Measurements from ENCODE around the gene C10orf62.

The C10orf62 gene

GRCh38 chr10:97582169-97582568 lies 7.4 kb upstream of the C10orf62 start:
- no peak for DNase-seq (ENCODE audit: low read depth, low spot score)

GRCh38 chr10:97583476-97583875 lies 6.0 kb upstream of the C10orf62 start:
- no peak overlapping the region for H3K4me3 ChIP-seq (ENCODE audit: low read length)
- DNase-seq (ENCODE audit: low read depth, low spot score), result no peak

More at GRCh38 chr10:97582169-97582568, 7.4 kb upstream of the C10orf62 start:
- no peak overlapping the region for H3K4me3 ChIP-seq (ENCODE audit: low read length)

- no peak within 1 kb of the TSS for H3K4me3 ChIP-seq (ENCODE audit: low read length)
- no peak for DNase-seq (ENCODE audit: low read depth, low spot score)
These were observed 5.3 kb upstream of the C10orf62 start, which contains the start of gene HOGA1 for GRCh38 chr10:97584060-97584797. TSS of gene HOGA1 (plus strand) at chr10:97584389. CDS start at chr10:97584704, 315 bp downstream.

GRCh38 chr10:97584798-97585438 lies 4.6 kb upstream of the C10orf62 start:
- no peak overlapping the region for H3K4me3 ChIP-seq (ENCODE audit: low read length)
- no peak for DNase-seq (ENCODE audit: low read depth, low spot score)

- DNase-seq (ENCODE audit: low read depth, low spot score), result no peak
- H3K4me3 ChIP-seq (ENCODE audit: low read length), result no peak overlapping the region
These were observed 4.1 kb upstream of the C10orf62 start for GRCh38 chr10:97585439-97585811.

GRCh38 chr10:97587183-97587582 lies 2.3 kb upstream of the C10orf62 start:
- DNase-seq (ENCODE audit: low read depth, low spot score), result no peak
- no peak overlapping the region for H3K4me3 ChIP-seq (ENCODE audit: low read length)

GRCh38 chr10:97590082-97590747 lies 694 bp downstream of the C10orf62 start:
- no peak overlapping the region for H3K4me3 ChIP-seq (ENCODE audit: low read length)
- no peak for DNase-seq (ENCODE audit: low read depth, low spot score)

GRCh38 chr10:97590748-97591495 lies 1.4 kb downstream of the C10orf62 start:
- no peak for DNase-seq (ENCODE audit: low read depth, low spot score)
- H3K4me3 ChIP-seq (ENCODE audit: low read length), result no peak overlapping the region

GRCh38 chr10:97593421-97593820 lies 3.9 kb downstream of the C10orf62 start:
- no peak overlapping the region for H3K4me3 ChIP-seq (ENCODE audit: low read length)
- DNase-seq (ENCODE audit: low read depth, low spot score), result no peak

- no peak overlapping the region for H3K4me3 ChIP-seq (ENCODE audit: low read length)
- no peak for DNase-seq (ENCODE audit: low read depth, low spot score)
These were observed 6.9 kb downstream of the C10orf62 start for GRCh38 chr10:97596101-97597082.

GRCh38 chr10:97597778-97598177 lies 8.3 kb downstream of the C10orf62 start:
- H3K4me3 ChIP-seq (ENCODE audit: low read length), result no peak overlapping the region
- DNase-seq (ENCODE audit: low read depth, low spot score), result no peak

- no peak for DNase-seq (ENCODE audit: low read depth, low spot score)
- no peak overlapping the region for H3K4me3 ChIP-seq (ENCODE audit: low read length)
These were observed 9.1 kb downstream of the C10orf62 start for GRCh38 chr10:97598407-97599271.

- H3K4me3 ChIP-seq (ENCODE audit: low read length), result no peak overlapping the region
- no peak for DNase-seq (ENCODE audit: low read depth, low spot score)
These were observed 9.7 kb downstream of the C10orf62 start for GRCh38 chr10:97599272-97599619.

GRCh38 chr10:97600616-97601015 lies 11.1 kb downstream of the C10orf62 start:
- DNase-seq (ENCODE audit: low read depth, low spot score), result no peak
- no peak overlapping the region for H3K4me3 ChIP-seq (ENCODE audit: low read length)

- no peak for DNase-seq (ENCODE audit: low read depth, low spot score)
- H3K4me3 ChIP-seq (ENCODE audit: low read length), result no peak overlapping the region
These were observed 12.0 kb downstream of the C10orf62 start for GRCh38 chr10:97601268-97602215.

GRCh38 chr10:97607095-97607636 lies 17.6 kb downstream of the C10orf62 start:
- no peak for DNase-seq (ENCODE audit: low read depth, low spot score)
- H3K4me3 ChIP-seq (ENCODE audit: low read length), result no peak overlapping the region

Measured in Jurkat, Clone E6-1 (cell line).